ENCODE data around the gene SEC14L6. TPM values are rescaled to one million over a fixed set of nuclear protein-coding genes. Genes with fewer than 3 reads are reported as not detected.

SEC14L6 gene
- total RNA-seq, 2 experiments from 2014 or later, result not detected

DNA sequence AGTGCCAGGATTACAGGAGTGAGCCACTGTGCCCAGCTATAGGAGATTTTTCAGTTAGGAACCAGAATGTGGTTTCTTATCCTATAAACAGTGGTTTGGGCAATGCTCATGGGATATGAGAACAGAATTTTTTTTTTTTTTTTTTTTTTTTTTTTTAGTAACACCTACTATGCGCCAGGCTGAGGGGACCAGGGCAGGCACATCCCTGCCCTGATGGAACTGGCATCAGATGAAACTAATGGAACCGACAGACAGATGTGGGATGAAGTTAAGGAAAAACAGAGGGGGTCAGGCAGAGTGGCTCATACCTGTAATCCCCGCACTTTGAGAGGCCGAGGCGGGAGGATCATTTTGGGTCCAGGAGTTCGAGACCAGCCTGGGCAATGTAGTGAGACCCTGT, 45.9 kb downstream of the SEC14L6 start:
- POLR2A ChIA-PET, result no interaction called here
- Mint-ChIP-seq H3K4me3 (no peak overlapping the region), H3K9me3 (no peaks in the 10 kb centered on the region), H3K27ac (no peak overlapping the region), H3K4me1 (ENCODE audit: low read depth) (no peaks in the 10 kb centered on the region), H3K27me3 (peaks cover 36% of the 10 kb centered on the region), H3K36me3 (ENCODE audit: low read depth) (no peaks in the 10 kb centered on the region)
- no peak for ATAC-seq (ENCODE audit: poor library complexity)
- TF ChIP-seq, protein P1, sequence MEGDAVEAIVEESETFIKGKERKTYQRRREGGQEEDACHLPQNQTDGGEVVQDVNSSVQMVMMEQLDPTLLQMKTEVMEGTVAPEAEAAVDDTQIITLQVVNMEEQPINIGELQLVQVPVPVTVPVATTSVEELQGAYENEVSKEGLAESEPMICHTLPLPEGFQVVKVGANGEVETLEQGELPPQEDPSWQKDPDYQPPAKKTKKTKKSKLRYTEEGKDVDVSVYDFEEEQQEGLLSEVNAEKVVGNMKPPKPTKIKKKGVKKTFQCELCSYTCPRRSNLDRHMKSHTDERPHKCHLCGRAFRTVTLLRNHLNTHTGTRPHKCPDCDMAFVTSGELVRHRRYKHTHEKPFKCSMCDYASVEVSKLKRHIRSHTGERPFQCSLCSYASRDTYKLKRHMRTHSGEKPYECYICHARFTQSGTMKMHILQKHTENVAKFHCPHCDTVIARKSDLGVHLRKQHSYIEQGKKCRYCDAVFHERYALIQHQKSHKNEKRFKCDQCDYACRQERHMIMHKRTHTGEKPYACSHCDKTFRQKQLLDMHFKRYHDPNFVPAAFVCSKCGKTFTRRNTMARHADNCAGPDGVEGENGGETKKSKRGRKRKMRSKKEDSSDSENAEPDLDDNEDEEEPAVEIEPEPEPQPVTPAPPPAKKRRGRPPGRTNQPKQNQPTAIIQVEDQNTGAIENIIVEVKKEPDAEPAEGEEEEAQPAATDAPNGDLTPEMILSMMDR (IDR thresholded peaks at IDR 0.05), result no peak
- H3K4me1 ChIP-seq (ENCODE audit: insufficient read depth, low read length), result peaks cover 4% of the 10 kb centered on the region
- no peak overlapping the region for H3K27ac ChIP-seq (ENCODE audit: low read depth in 1 of 2, low read length in 2 of 2)
- intact Hi-C loops (cut with DNase I, micrococcal nuclease), result no loop called here
- CTCF ChIA-PET, result no interaction called here
- no peaks in the 10 kb centered on the region for H3K36me3 ChIP-seq (ENCODE audit: insufficient read depth, low read length)
- peaks cover 0 to 5% of the 10 kb centered on the region in 2 experiments for H3K9me3 ChIP-seq (ENCODE audit: control insufficient read depth in 1 of 2, insufficient read depth in 1 of 2, low read length in 2 of 2)
- peaks cover 21 to 23% of the 10 kb centered on the region in 2 experiments for H3K27me3 ChIP-seq (ENCODE audit: control insufficient read depth in 1 of 2, insufficient read depth in 2 of 2, low read length in 2 of 2)
- DNase-seq, result no peak
- no peak overlapping the region for H3K4me3 ChIP-seq (ENCODE audit: low read length)

DNA sequence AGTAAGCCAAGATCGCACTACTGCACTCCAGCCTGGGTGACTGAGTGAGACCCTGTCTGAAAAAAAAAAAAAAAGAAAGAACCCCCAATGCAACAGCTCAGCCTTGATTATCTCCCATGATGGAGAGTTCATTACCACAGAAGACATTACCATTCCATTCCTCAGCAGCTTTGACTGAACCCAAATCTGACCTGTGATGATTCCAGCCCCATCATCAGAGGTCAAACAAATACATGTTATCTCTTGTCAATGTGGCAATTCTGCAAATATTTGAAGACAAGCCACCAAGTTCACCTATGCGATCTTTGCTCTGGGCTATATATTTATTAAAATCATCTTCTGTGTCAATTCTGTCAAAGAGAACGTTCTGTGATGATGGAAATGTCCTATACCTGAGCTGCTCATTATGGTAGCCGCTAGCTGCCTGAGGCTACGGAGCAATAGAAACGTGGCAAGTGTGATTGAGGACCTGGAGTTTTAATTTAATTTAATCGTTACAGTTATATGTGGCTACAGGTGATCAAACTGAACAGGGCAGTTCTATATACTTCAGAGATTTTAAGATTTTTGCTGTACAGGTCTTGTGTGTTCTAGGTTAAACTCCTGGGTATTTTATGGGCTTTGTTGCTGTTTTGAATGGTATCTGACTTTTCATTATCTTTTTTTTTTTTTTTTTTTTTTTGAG, 48.9 kb downstream of the SEC14L6 start:
- H3K27me3 Mint-ChIP-seq, result peaks cover 22% of the 10 kb centered on the region
- TF ChIP-seq, protein P1 (IDR thresholded peaks at IDR 0.05), result no peak
- CTCF ChIA-PET, result interaction anchor here (0.6 kb wide), 1 partner anchor 36 kb away, joined by 4 read pairs; no protein-coding TSS in a partner anchor
- no peak for ATAC-seq (ENCODE audit: poor library complexity)
- intact Hi-C loops (cut with DNase I, micrococcal nuclease), result no loop called here
- no peak overlapping the region for H3K4me3 ChIP-seq (ENCODE audit: low read length)
- H3K9me3 Mint-ChIP-seq, result no peaks in the 10 kb centered on the region
- no peak for DNase-seq
- no peaks in the 10 kb centered on the region for H3K4me1 ChIP-seq (ENCODE audit: insufficient read depth, low read length)
- no peak overlapping the region for H3K4me3 Mint-ChIP-seq
- H3K27ac ChIP-seq (ENCODE audit: low read depth in 1 of 2, low read length in 2 of 2), result no peak overlapping the region
- peaks cover 6 to 7% of the 10 kb centered on the region in 2 experiments for H3K27me3 ChIP-seq (ENCODE audit: control insufficient read depth in 1 of 2, insufficient read depth in 2 of 2, low read length in 2 of 2)
- H3K36me3 Mint-ChIP-seq (ENCODE audit: low read depth), result no peaks in the 10 kb centered on the region
- H3K27ac Mint-ChIP-seq, result no peak overlapping the region
- no peaks in the 10 kb centered on the region for H3K9me3 ChIP-seq (ENCODE audit: control insufficient read depth in 1 of 2, insufficient read depth in 1 of 2, low read length in 2 of 2)
- POLR2A ChIA-PET, result interaction anchor here (0.6 kb wide), 1 partner anchor 911 kb away, joined by 3 read pairs; no protein-coding TSS in a partner anchor
- H3K4me1 Mint-ChIP-seq (ENCODE audit: low read depth), result no peaks in the 10 kb centered on the region
- no peaks in the 10 kb centered on the region for H3K36me3 ChIP-seq (ENCODE audit: insufficient read depth, low read length)

DNA sequence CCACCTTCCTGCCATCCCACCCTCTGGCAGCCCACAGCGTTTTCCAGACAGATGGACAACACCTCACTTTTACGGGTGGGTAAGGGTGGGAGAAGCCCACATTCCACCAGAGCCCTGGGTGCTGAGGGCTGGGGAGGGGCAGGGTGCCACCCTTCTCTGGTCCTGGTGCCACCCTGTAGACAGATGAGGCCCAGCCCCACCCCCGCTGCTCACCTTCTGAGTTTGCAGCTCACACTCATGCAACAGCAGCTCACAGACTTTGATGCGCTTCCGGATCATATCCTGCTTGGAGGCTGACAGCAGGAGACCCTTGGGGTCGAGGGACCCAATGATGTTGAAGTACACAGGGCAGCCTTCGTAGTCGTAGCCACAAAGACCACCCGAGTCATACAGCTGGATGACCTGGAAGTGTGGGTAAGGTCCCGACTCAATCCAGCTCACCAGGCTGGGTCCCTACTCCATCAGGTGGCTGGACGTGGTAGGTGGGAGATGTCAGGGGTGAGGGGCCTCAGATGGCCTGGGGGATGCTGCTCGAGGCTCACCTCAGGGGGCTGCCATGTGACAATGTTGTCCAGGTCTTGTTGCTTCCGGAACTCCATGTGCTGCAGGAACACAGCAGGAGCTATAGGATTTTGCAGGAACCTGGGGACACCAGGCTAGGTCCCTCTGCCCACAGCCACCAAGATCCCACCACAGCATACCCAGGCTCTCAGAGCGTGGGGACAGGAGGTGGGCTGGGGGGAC, 51.3 kb downstream of the SEC14L6 start:
- Mint-ChIP-seq H3K4me1 (ENCODE audit: low read depth) (no peaks in the 10 kb centered on the region), H3K9me3 (no peaks in the 10 kb centered on the region), H3K36me3 (ENCODE audit: low read depth) (no peaks in the 10 kb centered on the region), H3K27ac (no peak overlapping the region), H3K4me3 (no peak overlapping the region), H3K27me3 (peaks cover 17% of the 10 kb centered on the region)
- H3K36me3 ChIP-seq (ENCODE audit: insufficient read depth, low read length), result no peaks in the 10 kb centered on the region
- CTCF ChIA-PET, result no interaction called here
- H3K4me3 ChIP-seq (ENCODE audit: low read length), result no peak overlapping the region
- H3K27ac ChIP-seq (ENCODE audit: low read depth in 1 of 2, low read length in 2 of 2), result no peak overlapping the region
- DNase-seq, result no peak
- no peaks in the 10 kb centered on the region for H3K4me1 ChIP-seq (ENCODE audit: insufficient read depth, low read length)
- no peak for ATAC-seq (ENCODE audit: poor library complexity)
- H3K9me3 ChIP-seq (ENCODE audit: control insufficient read depth in 1 of 2, insufficient read depth in 1 of 2, low read length in 2 of 2), result no peaks in the 10 kb centered on the region
- POLR2A ChIA-PET, result no interaction called here
- TF ChIP-seq, protein P1 (IDR thresholded peaks at IDR 0.05), result no peak
- intact Hi-C loops (cut with DNase I, micrococcal nuclease), result no loop called here
- H3K27me3 ChIP-seq (ENCODE audit: control insufficient read depth in 1 of 2, insufficient read depth in 2 of 2, low read length in 2 of 2), result peaks cover 0 to 6% of the 10 kb centered on the region in 2 experiments
